Neural cell (in vitro differentiated cells): Measurements from ENCODE around the gene LRFN5. TPM values are rescaled to one million over a fixed set of nuclear protein-coding genes. Genes with fewer than 3 reads are reported as not detected.

ENCODE experiments used
- H2AFZ ChIP-seq: fragments of 200-600, 300-800 bp; sonication (generic), shearing (Covaris generic); 2 replicates; pipeline ENCODE4 v1.6.0; 2014; ENCODE audit warnings: low read depth, mild to moderate bottlenecking, antibody characterized with exemption, low read length, moderate library complexity
- H3F3A ChIP-seq: fragments of 200-600 bp; shearing (Covaris generic); 2 replicates; pipeline ENCODE4 v1.6.1; 2016; ENCODE audit warnings: mild to moderate bottlenecking, moderate library complexity, mixed read lengths, antibody characterized with exemption, low read length; ENCODE audit not compliant: insufficient read depth, poor library complexity, severe bottlenecking
- H3K27ac ChIP-seq: fragments of 200-600, 300-800 bp; sonication (generic), shearing (Covaris generic); 2 replicates; pipeline ENCODE4 v1.5.1; 2014; ENCODE audit warnings: mild to moderate bottlenecking, low read length, moderate library complexity
- H3K27me3 ChIP-seq: fragments of 300-800, 200-600 bp; sonication (generic), shearing (Covaris generic); 2 replicates; pipeline ENCODE4 v1.6.0; 2014; ENCODE audit warnings: mild to moderate bottlenecking, low read depth, low read length, moderate library complexity; ENCODE audit not compliant: insufficient read depth
- H3K36me3 ChIP-seq: fragments of 300-800, 200-600 bp; sonication (generic), shearing (Covaris generic); 2 replicates; pipeline ENCODE4 v1.5.1; 2014; ENCODE audit warnings: mild to moderate bottlenecking, antibody characterized with exemption, low read length, moderate library complexity; ENCODE audit not compliant: insufficient read depth
- H3K4me2 ChIP-seq: fragments of 300-800, 200-600 bp; sonication (generic), shearing (Covaris generic); 2 replicates; pipeline ENCODE4 v1.6.0; 2014; ENCODE audit warnings: mild to moderate bottlenecking, low read length
- H3K4me3 ChIP-seq: fragments of 300-800, 200-600 bp; sonication (generic), shearing (Covaris generic); 2 replicates; pipeline ENCODE4 v1.5.1; 2014; ENCODE audit warnings: mild to moderate bottlenecking, low read length, moderate library complexity
- H3K79me2 ChIP-seq: fragments of 200-600 bp; shearing (Covaris generic); replicated peaks from 2 replicates; pipeline ENCODE4 v1.6.0; 2014; ENCODE audit warnings: mild to moderate bottlenecking, low read length, moderate library complexity; ENCODE audit not compliant: insufficient read depth
- H3K9ac ChIP-seq: fragments of 300-800, 200-600 bp; sonication (generic), shearing (Covaris generic); 2 replicates; pipeline ENCODE4 v1.6.1; 2016; ENCODE audit warnings: mild to moderate bottlenecking, low read length, mixed read lengths
- H3K9me2 ChIP-seq: fragments of 200-600 bp; shearing (Covaris generic); 2 replicates; pipeline ENCODE4 v1.6.1; 2016; ENCODE audit warnings: mild to moderate bottlenecking, low read length, mixed read lengths; ENCODE audit not compliant: insufficient read depth
- H3K9me3 ChIP-seq: fragments of 200-600, 300-800 bp; sonication (generic), shearing (Covaris generic); 2 replicates; pipeline ENCODE4 v1.6.1; 2016; ENCODE audit warnings: mild to moderate bottlenecking, mixed run types, low read length, moderate library complexity, mixed read lengths
- H4K20me1 ChIP-seq: fragments of 200-600 bp; shearing (Covaris generic); 2 replicates; pipeline ENCODE4 v1.6.1; 2016; ENCODE audit warnings: mild to moderate bottlenecking, mixed run types; ENCODE audit not compliant: insufficient read depth
- CTCF ChIP-seq: fragments of 450-650 bp; IDR thresholded peaks from 2 replicates; pipeline ENCODE4 v1.5.1; 2014; ENCODE audit warnings: antibody characterized with exemption, mild to moderate bottlenecking, moderate library complexity; ENCODE audit not compliant: poor library complexity, severe bottlenecking
- EP300 ChIP-seq: fragments of 450-650 bp; conservative IDR thresholded peaks from 2 replicates; pipeline ENCODE4 v1.6.1; 2014; ENCODE audit warnings: antibody characterized with exemption, mild to moderate bottlenecking, moderate library complexity; ENCODE audit not compliant: poor library complexity, severe bottlenecking
- EZH2 ChIP-seq: fragments of 200-600, 300-800 bp; shearing (Covaris generic), sonication (generic); IDR thresholded peaks from 2 replicates; pipeline ENCODE4 v1.6.1; 2014; ENCODE audit warnings: antibody characterized with exemption, low read length, borderline replicate concordance, mild to moderate bottlenecking; ENCODE audit not compliant: insufficient read depth, poor library complexity, severe bottlenecking
- MXI1 ChIP-seq: fragments of 450-650 bp; conservative IDR thresholded peaks from 2 replicates; pipeline ENCODE4 v1.6.1; 2014; ENCODE audit warnings: antibody characterized with exemption, mild to moderate bottlenecking; ENCODE audit not compliant: poor library complexity, severe bottlenecking
- POLR2AphosphoS5 ChIP-seq: IDR thresholded peaks from 2 replicates; pipeline ENCODE4 v1.6.1; 2012
- RAD21 ChIP-seq: fragments of 450-650 bp; conservative IDR thresholded peaks from 2 replicates; pipeline ENCODE4 v1.6.1; 2014; ENCODE audit warnings: antibody characterized with exemption, mild to moderate bottlenecking, moderate library complexity
- REST ChIP-seq: IDR thresholded peaks from 2 replicates; pipeline ENCODE4 v1.6.1; 2012; ENCODE audit warnings: borderline replicate concordance
- SMC3 ChIP-seq: fragments of 450-650 bp; conservative IDR thresholded peaks from 2 replicates; pipeline ENCODE4 v1.6.1; 2014; ENCODE audit warnings: antibody characterized with exemption, mild to moderate bottlenecking, moderate library complexity; ENCODE audit not compliant: poor library complexity
- TAF1 ChIP-seq: IDR thresholded peaks from 2 replicates; pipeline ENCODE4 v1.6.1; 2012; ENCODE audit warnings: low read depth
- polyA plus RNA-seq: library from polyadenylated mRNA; depleted of rRNA; stranded (reverse); fragments of >200 nt; gene quantifications from 2 replicates; pipeline ENCODE4 v1.2.3, GENCODE V29; 2014

LRFN5 gene
- polyA plus RNA-seq, 1 donor from 2014 or later: 24.5 TPM

GRCh38 chr14:41607966-41608663, 1.4 kb downstream of the LRFN5 start:
- Histone ChIP-seq H4K20me1 (no peaks in the 10 kb centered on the region), H3K27ac (peak overlapping the region; percentile 68), H3K9me2 (no peaks in the 10 kb centered on the region), H3K4me3 (peak overlapping the region; percentile 84), H3K36me3 (no peaks in the 10 kb centered on the region), H3K9ac (peak overlapping the region; percentile 73), H2AFZ (peak overlapping the region; percentile 37), H3K9me3 (no peaks in the 10 kb centered on the region), H3K4me2 (peak overlapping the region; percentile 99), H3K79me2 (peaks cover 3% of the 10 kb centered on the region), H3K27me3 (peaks cover 52% of the 10 kb centered on the region), H3F3A (peaks cover 5% of the 10 kb centered on the region)
- TF ChIP-seq POLR2AphosphoS5 (peak; percentile 57), MXI1 (peak; percentile 59), CTCF (no peak), REST (peak; percentile 35), SMC3 (peak; percentile 27), RAD21 (no peak), EZH2 (no peak), EP300 (no peak), TAF1 (no peak)

GRCh38 chr14:41608681-41609390, 2.2 kb downstream of the LRFN5 start:
- Histone ChIP-seq H3K27ac (peak overlapping the region; percentile 68), H3K36me3 (no peaks in the 10 kb centered on the region), H4K20me1 (no peaks in the 10 kb centered on the region), H3K9ac (peak overlapping the region; percentile 73), H3K9me2 (no peaks in the 10 kb centered on the region), H3F3A (peaks cover 5% of the 10 kb centered on the region), H2AFZ (peak overlapping the region; percentile 37), H3K4me2 (peak overlapping the region; percentile 85), H3K4me3 (peak overlapping the region; percentile 84), H3K9me3 (no peaks in the 10 kb centered on the region), H3K79me2 (peaks cover 3% of the 10 kb centered on the region), H3K27me3 (peaks cover 50% of the 10 kb centered on the region)
- TF ChIP-seq CTCF (no peak), POLR2AphosphoS5 (peak; percentile 0)
